ENCODE results near the gene RASA1. TPM values are rescaled to one million over a fixed set of nuclear protein-coding genes. Genes with fewer than 3 reads are reported as not detected.

RASA1 gene
- total RNA-seq, 1 donor, result 18.0 TPM

DNA sequence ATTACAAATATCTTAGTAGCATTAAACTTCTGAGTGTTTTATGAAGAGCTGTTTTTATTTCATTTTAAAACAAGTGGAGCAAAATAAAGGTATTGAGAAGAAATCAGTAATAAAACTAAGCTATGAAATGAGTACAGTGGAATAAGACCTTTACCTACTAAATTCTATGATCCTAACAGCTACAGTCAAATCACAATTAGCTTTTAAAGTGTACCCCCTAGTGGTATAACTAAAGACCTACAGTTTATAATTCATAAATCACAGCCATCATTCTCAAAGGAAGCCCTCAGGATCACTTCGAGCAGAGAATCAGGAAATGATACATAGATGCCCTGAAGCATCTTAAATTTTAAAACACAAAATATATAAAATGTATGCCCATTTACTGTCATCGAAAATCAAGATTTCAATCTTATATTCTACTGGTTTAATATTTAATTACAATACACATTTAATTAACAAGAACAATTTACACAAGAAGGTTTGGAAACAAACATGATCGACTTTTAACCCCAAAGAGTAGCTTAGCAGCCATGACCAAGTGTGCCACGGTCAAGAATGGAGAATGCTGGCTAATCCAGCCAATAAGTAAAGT is 132.7 kb downstream of the RASA1 start:
- peak in 2 of 3 donors; percentile 31 to 57 for DNase-seq (ENCODE audit: low read depth in 2 of 3, low spot score in 2 of 3)

DNA sequence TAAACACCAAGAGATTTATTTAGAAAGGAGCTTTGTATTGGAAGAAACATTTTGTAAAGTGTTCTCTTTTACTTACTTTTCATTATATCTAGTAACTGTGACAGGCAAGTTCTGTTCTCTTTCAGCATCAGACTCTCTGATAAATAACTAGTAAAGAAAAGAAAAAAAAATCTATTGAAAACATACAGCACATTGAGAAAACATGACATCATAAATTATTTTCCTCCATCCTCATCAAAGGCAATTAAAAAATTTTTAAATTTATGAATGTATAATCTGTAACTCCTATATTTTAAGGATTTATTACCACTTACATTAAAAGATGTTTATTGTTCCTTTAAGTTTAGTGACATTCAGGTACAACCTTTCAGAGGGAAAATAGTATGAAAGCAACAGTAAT is 133.9 kb downstream of the RASA1 start:
- no peak for DNase-seq (ENCODE audit: low read depth in 2 of 3, low spot score in 2 of 3)

DNA sequence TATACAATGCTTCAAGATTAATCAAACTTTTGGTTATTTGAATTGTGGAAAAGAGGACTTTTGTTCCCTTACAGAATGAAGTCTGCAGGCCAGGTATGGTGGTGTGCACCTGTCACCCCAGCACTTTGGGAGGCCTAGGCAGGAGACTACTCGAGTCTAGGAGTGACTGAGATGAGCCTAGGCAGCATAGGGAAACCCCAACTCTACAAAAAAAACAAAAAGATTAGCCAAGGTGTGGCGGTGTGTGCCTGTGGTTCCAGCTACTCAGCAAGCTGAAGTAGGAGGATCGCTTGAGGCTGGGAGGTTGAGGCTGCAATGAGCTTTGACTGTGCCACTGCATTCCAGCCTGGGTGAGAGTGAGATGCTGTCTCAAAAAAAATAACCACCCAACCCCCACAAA is 135.7 kb downstream of the RASA1 start:
- DNase-seq (ENCODE audit: low read depth in 2 of 3, low spot score in 2 of 3), result no peak

DNA sequence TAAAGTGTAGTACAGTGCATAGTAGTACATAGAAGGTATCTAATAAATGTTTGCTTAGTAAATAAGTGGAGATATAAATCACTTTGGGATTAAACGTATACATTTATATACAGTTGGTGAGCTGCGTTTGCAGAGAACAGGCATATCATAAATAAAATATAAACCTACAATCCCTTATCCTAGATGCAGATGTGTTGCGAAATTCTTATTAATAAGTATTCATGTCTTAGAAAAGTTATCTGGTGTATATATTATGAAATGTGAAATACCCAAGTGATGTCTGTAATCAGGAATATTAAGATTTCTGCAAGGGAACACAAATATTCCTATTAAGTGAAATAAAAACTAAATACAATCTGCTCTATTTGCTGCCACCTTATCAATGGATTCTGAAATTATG is 136.2 kb downstream of the RASA1 start:
- no peak for DNase-seq (ENCODE audit: low read depth in 2 of 3, low spot score in 2 of 3)

DNA sequence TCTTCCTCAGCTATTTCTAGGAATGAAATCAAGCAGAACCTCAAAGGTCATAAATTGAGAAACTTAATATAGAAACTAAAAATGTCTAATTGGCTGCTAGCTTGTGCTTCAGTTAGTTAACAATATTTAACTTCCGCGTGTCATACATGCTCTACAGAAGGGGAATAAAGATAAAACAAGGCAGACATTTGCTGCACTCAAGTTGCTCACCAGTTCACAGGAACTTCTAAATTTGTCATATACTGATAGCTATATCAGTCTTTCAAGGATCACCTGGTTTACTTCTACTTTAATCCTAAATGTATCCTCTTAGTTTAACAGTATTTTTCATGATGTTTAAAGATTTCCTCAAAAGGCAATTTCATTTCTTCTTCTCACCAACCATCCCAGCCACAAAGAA is 136.7 kb downstream of the RASA1 start:
- DNase-seq (ENCODE audit: low read depth in 2 of 3, low spot score in 2 of 3), result no peak

DNA sequence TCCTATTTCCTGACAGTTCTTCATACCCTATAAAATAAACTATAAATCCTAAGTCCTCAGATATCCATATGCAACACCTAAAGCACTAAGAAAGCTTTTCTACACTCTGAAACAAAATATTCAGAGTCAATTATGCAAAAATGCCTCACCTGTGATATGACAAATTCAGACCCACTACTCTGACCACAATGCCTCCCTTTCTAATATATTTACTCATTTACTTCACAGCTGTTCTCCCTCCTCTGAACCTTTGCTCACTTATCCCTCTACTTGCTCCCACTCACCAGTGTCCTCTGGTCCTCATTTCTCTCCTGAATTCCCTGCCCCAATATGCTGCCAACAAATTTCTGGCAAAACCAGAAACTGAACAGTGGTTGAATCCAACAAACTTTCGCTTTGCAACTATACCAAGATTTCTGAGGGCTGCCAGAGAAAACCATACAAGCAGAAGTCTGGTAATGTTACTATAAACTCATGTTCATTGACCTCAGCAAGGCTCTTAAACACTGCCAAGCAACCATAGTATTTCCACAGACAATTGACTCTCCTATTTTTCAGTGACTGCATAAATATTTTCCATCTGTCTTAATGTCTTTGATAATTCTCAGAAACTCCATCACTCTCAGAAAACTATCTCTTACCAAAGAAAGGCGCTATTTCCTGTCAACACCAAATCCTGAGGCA is 137.9 kb downstream of the RASA1 start:
- DNase-seq (ENCODE audit: low read depth in 2 of 3, low spot score in 2 of 3), result no peak

DNA sequence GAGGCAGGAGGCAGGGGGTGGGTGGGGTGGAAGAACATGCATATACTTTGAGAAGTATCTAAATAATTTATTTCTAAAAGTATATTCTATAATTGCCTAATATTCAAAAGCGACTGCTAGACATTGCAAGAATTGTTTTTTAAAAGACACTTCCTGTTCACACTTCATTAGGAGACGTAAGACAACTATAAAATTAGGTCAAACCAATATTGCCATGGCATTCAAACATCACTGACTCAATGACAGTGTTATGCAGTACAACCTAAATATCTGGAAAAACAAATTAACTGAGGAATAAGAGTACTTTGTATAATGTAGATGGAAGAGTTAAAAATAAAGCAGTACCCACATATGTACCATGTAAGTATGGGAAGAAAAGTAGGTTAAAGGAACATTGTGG is 140.5 kb downstream of the RASA1 start:
- DNase-seq (ENCODE audit: low read depth in 2 of 3, low spot score in 2 of 3), result no peak

DNA sequence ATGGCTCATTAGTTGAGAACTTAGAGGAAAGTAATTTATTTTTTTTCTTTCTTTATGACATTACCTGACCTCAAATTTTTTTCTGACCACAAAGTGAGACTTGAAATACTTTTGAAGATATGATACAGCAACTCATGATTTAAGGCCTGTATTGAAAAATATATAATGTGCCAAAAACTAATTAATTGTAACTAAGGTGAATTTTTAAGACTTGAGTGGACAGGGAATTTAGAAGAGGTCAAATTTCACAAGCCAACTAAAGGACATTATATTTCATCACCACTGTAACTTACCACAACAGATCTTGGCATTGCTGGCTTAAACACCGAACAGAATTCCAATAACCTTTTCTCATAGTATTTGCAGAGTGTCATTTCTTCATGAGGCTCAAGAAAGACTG is 143.2 kb downstream of the RASA1 start:
- DNase-seq (ENCODE audit: low read depth in 2 of 3, low spot score in 2 of 3), result no peak

DNA sequence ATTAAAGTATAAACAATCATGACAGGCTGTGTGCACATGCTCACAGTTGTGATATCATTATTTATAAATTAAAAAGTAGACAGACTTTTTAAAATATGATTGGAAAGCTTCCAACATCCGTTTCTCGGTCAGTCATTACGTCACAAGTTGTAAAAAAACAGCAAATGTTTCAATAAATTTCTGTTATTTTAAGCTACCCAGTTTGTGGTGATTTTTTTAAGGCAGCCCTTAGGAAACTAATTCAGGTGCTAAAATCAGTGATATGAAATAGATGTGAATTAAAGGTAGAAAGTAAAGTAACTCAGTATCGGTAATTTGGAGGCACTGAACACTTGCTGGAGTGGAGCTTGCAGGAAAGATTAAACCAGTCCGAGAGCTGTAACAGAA is 143.9 kb downstream of the RASA1 start:
- DNase-seq (ENCODE audit: low read depth in 2 of 3, low spot score in 2 of 3), result peak in 2 of 3 donors; percentile 8 to 30

DNA sequence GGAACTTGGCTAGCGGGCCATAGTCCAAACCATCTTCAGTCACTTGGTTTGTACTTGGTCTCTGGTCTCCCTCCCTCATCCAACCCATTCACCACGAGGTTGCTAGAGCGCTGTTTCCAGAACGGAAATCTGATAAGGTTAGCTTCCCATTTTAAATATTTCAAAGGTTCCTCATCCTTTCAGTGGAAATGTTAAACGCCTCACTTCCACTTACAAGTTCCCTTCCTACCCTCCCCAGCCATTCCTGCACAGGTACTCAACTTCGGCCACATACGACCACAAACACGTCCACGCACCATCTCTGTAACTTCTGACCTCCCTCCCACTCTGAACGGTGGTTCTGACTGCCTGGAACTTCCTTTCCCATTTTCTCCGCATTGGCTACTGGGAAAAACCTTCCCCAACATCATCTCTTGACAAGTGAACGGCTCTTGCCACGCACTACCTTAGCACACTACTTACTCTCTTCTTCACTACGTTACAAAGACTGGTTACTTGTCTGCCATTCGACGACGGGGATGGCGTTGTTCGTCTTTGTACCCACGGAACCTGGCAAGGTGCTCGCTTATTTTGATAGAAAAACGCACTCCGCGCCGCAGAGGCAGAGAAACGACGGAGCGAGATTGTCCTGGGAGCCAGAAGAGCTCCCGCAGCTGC is 144.4 kb downstream of the RASA1 start:
- peak; percentile 25 to 59 (median 41) for DNase-seq (ENCODE audit: low read depth in 2 of 3, low spot score in 2 of 3)

DNA sequence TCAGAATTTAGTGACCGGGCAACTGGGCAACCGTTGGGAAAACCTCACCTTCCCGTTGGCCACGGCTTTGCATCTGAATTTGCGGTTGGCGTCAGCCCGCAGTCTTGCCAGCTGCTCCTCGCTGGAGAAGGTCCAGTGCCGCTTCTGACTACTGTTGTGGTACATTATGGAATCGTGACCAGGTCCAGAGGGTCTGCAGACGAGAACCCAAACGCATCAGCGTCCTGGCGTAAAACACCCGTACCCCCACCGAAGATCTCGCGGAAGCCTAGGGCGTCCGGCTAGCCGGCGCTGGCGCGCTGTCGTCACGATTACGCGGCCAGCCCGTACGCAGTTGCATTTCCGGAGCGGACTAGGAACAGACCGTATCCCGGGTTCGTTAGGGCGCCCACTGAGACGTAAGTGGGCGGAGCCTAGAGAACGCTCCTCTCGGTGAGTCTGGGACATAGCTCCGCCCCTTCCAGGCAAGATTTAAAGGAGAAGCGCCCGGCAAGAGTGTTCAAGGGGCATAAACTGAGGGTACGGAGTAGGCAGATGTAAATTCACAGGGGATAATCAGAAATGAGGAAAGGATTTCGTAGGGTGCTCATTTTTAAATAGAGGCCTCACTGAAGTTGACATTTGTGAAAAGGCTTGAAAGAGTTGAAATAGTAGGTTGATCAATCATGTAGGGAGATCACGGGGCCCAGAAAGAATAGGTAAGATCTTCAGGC is 145.1 kb downstream of the RASA1 start, which contains the start of gene CCNH:
Gene CCNH (minus strand): TSS at position 301 of the 713 bp plus-strand sequence. CDS start 136 bp downstream, at position 165.
- DNase-seq (ENCODE audit: low read depth in 2 of 3, low spot score in 2 of 3), result peak; percentile 90 to 99 (median 98)

DNA sequence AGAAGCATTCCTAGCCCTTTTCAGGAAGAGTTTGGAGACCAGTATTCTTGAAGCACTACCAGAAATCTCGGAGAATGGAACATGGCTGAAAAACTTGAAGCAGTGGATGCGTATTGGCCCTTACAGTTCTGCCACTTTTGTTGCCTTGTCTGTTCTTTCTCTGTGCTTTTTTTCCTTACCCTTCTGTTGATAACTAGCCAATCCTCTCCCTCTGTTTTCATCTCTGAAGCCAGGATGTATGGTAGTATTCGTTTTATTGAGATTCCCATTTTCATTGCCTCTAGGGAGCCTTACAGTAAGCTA is 145.6 kb downstream of the RASA1 start:
- peak in 1 of 3 donors; percentile 27 for DNase-seq (ENCODE audit: low read depth in 2 of 3, low spot score in 2 of 3)

DNA sequence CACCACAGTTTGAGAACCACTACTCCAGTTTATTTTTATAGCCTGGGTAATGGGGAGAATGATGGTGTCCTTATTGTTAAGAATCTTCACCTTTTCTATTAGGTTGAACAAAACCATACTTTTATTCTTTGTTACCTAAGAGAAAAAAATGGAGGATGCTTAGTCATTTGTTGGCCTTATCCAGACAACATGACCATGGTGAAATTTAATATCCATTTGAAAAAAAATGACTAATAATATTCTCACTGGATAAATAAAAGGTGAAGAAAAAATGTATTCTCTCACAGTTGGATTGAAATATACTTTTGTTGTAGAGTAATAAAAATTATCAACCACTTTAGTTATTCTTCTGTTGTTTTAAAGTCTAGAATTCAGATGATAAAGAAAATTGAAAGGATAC is 150.8 kb downstream of the RASA1 start:
- no peak for DNase-seq (ENCODE audit: low read depth in 2 of 3, low spot score in 2 of 3)

DNA sequence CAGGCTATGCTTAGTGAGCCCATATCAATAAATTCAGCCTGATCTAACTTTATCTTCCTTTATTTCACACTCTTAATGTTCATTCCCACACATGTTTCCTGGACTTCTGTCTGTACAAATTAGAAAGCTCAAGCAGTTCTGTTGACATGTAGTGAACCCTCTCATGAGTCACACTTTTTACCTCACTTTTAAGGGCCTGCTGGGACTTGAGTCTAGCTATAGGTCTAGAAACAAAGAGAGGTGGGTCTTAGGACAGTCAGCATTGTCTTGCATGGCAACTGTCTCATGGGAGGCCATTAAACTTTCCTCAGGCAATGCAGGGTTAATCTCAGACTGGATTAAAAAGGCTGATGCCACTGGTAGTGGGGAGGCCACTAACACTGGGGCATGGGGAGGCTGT is 153.6 kb downstream of the RASA1 start:
- no peak for DNase-seq (ENCODE audit: low read depth in 2 of 3, low spot score in 2 of 3)

DNA sequence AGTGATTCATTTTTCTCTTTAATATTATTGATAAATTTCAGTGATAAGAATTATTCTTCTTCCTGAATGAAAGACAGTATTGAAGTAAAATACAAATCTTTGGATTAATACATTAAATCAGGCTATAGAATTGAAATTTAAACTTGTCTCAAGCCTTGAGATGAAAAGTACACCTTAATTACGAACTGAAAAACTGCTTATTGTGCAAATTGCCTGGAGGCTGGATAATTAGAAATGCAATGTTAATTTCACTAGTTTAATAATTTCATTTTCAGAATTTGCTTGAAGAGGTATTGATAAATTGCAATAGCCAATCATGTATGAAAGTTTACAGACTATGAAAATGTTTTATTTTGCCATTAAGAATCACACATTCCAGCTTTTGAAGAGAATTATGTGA is 156.1 kb downstream of the RASA1 start:
- DNase-seq (ENCODE audit: low read depth in 2 of 3, low spot score in 2 of 3), result no peak

DNA sequence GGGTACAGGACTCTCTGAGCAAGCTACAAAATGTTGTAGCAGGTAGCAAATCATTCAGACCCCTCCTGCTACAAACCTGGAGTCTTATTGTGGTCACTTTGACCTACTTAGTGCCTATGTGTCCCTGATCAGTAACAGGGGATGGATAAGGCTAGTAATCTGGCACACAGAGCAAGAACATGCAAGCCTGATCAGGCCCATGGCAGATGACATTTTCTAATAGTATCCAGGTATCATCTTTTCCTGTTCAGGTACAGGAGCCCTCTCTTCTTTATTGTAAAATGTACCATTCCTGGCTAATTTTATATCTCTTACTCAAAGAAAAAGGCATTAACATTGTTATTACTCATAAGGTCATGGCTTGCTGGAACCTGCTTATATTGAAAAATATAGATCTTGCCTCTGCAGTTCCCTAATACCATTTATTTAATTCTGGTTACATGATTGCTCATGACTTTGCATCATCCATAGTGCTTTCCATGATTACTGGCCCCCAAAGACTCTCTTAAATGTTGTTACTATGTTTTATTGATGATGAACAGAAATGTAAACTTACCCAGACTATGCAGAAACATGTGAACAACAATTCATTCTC is 163.3 kb downstream of the RASA1 start:
- DNase-seq (ENCODE audit: low read depth in 2 of 3, low spot score in 2 of 3), result no peak

DNA sequence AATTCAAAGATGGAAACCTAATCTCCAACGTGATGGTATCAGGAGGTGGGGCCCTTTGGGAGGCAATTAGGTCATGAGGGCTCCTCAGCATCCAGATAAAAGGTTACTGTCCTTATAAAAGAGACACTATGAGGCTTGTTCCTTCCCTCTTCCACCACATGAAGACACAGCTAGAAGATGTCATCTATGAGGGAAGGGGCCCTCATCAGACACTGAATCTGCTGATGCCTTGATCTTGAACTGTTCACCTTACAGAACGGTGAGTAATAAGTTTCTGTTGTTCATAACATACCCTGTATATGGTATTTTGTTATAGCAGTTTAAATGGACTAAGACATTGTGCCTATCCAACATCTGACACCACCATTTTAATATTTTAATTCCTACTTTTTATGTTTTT is 164.8 kb downstream of the RASA1 start:
- no peak for DNase-seq (ENCODE audit: low read depth in 2 of 3, low spot score in 2 of 3)

DNA sequence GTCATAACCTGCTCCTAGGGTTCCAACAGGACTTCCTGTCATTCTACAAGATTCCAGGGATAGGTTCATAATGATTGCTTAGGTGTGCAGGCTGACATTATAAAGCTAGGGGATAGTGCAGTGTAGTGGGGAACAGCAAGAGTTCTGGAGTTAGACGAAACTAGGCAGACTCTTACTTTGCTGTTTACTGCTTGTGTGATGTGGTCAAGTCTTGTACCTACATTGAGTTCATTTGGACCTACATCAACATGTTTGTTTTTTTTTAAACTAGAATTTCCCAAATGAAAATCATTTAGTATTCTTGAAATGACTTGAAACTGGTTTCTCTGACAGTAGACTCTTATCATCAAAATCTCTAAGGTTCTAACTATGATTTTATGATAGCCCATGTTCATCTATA is 166.3 kb downstream of the RASA1 start:
- no peak for DNase-seq (ENCODE audit: low read depth in 2 of 3, low spot score in 2 of 3)

DNA sequence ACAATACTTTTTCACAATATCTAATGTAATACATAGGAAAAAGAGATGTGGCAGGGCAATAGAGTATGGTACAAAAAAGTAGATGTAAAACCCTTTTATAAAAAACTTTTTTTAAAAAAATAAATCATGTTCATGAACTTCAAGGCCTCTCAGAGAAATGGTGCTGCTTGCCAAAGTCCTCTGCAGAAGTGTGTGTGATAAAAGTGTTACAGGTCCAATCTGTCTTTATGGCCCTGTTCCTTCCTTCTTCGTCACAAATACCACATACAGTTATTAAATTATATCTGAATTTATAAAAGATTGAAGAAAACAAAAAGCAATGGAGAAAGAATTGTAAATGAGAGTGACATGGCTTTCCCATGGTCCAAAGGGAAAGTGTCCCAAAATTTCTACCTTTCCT is 166.8 kb downstream of the RASA1 start:
- no peak for DNase-seq (ENCODE audit: low read depth in 2 of 3, low spot score in 2 of 3)

DNA sequence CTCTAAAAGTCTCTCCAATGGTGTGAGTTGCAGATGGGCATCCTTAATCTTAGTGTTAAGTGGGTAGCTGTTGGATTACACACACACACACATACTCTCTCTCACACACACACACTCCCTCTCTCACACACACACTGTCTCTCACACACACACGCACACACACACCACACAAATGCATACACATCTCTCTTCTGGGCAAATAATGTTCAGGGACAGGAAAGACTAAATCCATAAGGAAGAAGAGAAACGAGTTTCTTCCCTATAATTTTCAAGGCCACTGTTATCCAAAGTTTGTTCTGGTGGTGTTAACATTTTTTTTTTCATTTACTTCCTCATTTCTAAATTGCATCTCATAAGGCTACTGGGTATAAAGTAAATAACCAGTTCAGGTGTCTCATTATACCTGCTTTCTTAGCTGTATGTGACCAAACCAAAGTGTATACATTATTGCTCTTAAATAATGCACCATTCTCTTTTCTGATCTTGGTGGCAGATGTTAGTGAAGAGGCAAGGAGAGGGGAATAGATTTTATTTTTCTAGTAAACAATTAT is 167.5 kb downstream of the RASA1 start:
- DNase-seq (ENCODE audit: low read depth in 2 of 3, low spot score in 2 of 3), result no peak

DNA sequence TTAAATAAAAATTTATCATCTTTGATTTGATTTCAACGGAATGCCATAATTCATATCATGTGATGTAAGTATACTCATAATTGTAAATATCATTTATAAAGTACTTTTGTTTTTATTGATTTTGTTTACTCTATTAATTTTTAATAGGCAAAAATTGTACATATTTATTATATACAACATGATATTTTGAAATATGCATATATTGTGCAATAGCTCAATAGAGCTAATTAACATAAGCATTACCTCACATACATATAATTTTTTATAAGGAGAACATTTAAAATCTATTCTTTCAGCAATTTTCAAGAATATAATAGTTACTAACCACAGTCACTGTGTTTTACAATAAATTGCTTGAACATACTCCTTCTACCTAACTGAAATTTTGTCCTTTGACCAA is 170.0 kb downstream of the RASA1 start:
- no peak for DNase-seq (ENCODE audit: low read depth in 2 of 3, low spot score in 2 of 3)

Data from hematopoietic multipotent progenitor cell (in vitro differentiated cells).